ENCODE results near the gene HMX3.

The HMX3 gene

DNA sequence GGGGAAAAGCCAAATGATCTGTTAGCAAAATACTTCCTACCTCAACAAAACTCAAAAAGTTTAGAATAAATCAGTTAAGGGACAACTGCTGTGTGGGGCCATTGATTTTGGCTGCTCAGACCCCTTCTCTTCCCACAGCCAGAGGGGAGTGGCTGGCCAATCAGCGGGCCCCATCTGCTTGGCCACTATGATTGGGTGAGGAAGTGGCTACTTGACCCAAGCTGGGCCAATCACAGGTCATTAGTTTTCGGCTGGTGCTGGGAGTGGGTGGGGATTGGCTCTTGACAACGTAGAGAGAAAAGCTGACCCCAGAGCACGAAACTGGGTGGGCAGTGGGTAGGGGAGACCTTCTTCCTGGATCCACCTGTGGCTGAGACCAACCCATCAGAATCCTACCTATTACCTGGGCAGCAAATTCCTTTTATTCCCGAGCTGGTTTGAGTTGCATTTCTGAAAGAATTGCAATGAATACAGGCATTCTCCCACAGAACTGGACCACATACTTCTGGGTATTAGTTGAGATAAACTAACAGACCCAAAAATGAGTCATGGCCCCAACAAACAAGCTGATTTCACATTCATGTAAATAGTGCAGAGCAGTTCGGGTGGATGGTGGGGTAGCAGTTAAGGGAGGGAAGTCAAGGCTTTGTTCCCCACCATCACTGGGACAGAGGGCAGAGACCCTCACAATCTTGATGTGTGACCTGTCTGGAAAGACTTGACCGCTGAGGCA lies 35.6 kb upstream of the HMX3 start:
- no peak overlapping the region for H4K8ac ChIP-seq (ENCODE audit: low read depth, low read length)
- no peaks in the 10 kb centered on the region for H3K36me3 ChIP-seq (ENCODE audit: control insufficient read depth in 1 of 2, insufficient read depth in 2 of 2, low read length in 2 of 2)
- peaks cover 3% of the 10 kb centered on the region for H3K27me3 ChIP-seq (ENCODE audit: insufficient read depth, low read length)
- no peak overlapping the region for H3K27ac ChIP-seq (ENCODE audit: low read depth, low read length)
- no peak overlapping the region for H3K9ac ChIP-seq (ENCODE audit: low read length)
- no peak overlapping the region for H2BK12ac ChIP-seq (ENCODE audit: low read length)
- no peak overlapping the region for H4K12ac ChIP-seq (ENCODE audit: low read depth, low read length)
- no peak overlapping the region for H2BK5ac ChIP-seq (ENCODE audit: low read depth, low read length, poor library complexity)
- no peak overlapping the region for H2AFZ ChIP-seq (ENCODE audit: insufficient read depth, low read length, poor library complexity)
- DNase-seq: peak; percentile 12 to 40
- H3K79me1 ChIP-seq (ENCODE audit: low read length): no peaks in the 10 kb centered on the region
- H3K14ac ChIP-seq (ENCODE audit: low read length): no peak overlapping the region
- WGBS (ENCODE audit: extremely low coverage, insufficient coverage, insufficient read length): no CpG with 5 or more reads among the region's 7 CpGs
- no peak overlapping the region for H2AK5ac ChIP-seq (ENCODE audit: low read length)
- peaks cover 4% of the 10 kb centered on the region for H3K9me3 ChIP-seq (ENCODE audit: insufficient read depth, low read depth, low read length)
- H3K23ac ChIP-seq (ENCODE audit: low read length): no peak overlapping the region
- H3K4me2 ChIP-seq (ENCODE audit: low read length): no peak overlapping the region
- no peaks in the 10 kb centered on the region for H3K79me2 ChIP-seq (ENCODE audit: control insufficient read depth, insufficient read depth, low read length, poor library complexity)
- no peak overlapping the region for H2BK120ac ChIP-seq (ENCODE audit: insufficient read depth, low read length, poor library complexity)
- no peak overlapping the region for H3K18ac ChIP-seq (ENCODE audit: low read length)
- H3K4me3 ChIP-seq (ENCODE audit: low read depth, low read length): no peak overlapping the region
- H3K4me1 ChIP-seq (ENCODE audit: control insufficient read depth in 1 of 2, insufficient read depth in 2 of 2, low read length in 2 of 2): no peaks in the 10 kb centered on the region
- H4K91ac ChIP-seq (ENCODE audit: low read depth, low read length): no peak overlapping the region
- no peak overlapping the region for H3K4ac ChIP-seq (ENCODE audit: low read depth, low read length)

- no peak overlapping the region for H2BK5ac ChIP-seq (ENCODE audit: low read depth, low read length, poor library complexity)
- H3K14ac ChIP-seq (ENCODE audit: low read length): no peak overlapping the region
- no peaks in the 10 kb centered on the region for H3K4me1 ChIP-seq (ENCODE audit: control insufficient read depth in 1 of 2, insufficient read depth in 2 of 2, low read length in 2 of 2)
- H3K27me3 ChIP-seq (ENCODE audit: insufficient read depth, low read length): peaks cover 3% of the 10 kb centered on the region
- H2BK12ac ChIP-seq (ENCODE audit: low read length): no peak overlapping the region
- no CpG with 5 or more reads among the region's 9 CpGs for WGBS (ENCODE audit: extremely low coverage, insufficient coverage, insufficient read length)
- no peak overlapping the region for H3K18ac ChIP-seq (ENCODE audit: low read length)
- H3K23ac ChIP-seq (ENCODE audit: low read length): no peak overlapping the region
- DNase-seq: no peak
- H3K27ac ChIP-seq (ENCODE audit: low read depth, low read length): no peak overlapping the region
- H2AFZ ChIP-seq (ENCODE audit: insufficient read depth, low read length, poor library complexity): no peak overlapping the region
- H3K9me3 ChIP-seq (ENCODE audit: insufficient read depth, low read depth, low read length): peaks cover 2% of the 10 kb centered on the region
- H3K9ac ChIP-seq (ENCODE audit: low read length): no peak overlapping the region
- no peak overlapping the region for H2BK120ac ChIP-seq (ENCODE audit: insufficient read depth, low read length, poor library complexity)
- H3K4me3 ChIP-seq (ENCODE audit: low read depth, low read length): no peak overlapping the region
- no peaks in the 10 kb centered on the region for H3K79me1 ChIP-seq (ENCODE audit: low read length)
- H3K4me2 ChIP-seq (ENCODE audit: low read length): no peak overlapping the region
- H3K4ac ChIP-seq (ENCODE audit: low read depth, low read length): no peak overlapping the region
- H3K79me2 ChIP-seq (ENCODE audit: control insufficient read depth, insufficient read depth, low read length, poor library complexity): no peaks in the 10 kb centered on the region
- no peak overlapping the region for H4K12ac ChIP-seq (ENCODE audit: low read depth, low read length)
- no peak overlapping the region for H2AK5ac ChIP-seq (ENCODE audit: low read length)
- H4K8ac ChIP-seq (ENCODE audit: low read depth, low read length): no peak overlapping the region
- H4K91ac ChIP-seq (ENCODE audit: low read depth, low read length): no peak overlapping the region
- no peaks in the 10 kb centered on the region for H3K36me3 ChIP-seq (ENCODE audit: control insufficient read depth in 1 of 2, insufficient read depth in 2 of 2, low read length in 2 of 2)
Measured at GRCh38 chr10:123101872-123102271, 33.9 kb upstream of the HMX3 start.

DNA sequence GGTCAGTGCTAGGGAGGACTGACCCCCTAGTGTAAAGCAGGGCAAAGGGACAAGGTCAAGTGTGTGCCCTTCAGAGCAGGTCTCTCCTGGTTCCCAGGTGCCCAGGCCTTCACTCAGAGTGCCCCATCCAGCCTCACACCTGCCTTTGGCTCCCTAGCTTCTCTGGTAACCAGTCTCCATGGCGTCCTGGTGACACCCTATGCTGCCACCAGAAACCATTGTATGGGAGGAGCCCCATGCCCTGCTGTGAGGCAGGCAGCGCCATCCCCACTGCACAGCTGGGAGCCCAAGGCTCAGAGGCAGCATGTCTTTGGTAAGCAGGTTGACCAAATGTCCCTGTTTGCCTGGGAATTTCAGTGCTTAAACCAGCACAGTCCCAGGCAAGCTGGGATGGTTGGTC lies 33.1 kb upstream of the HMX3 start:
- no peak overlapping the region for H3K4me2 ChIP-seq (ENCODE audit: low read length)
- no peak overlapping the region for H3K18ac ChIP-seq (ENCODE audit: low read length)
- H3K4ac ChIP-seq (ENCODE audit: low read depth, low read length): no peak overlapping the region
- H3K4me1 ChIP-seq (ENCODE audit: control insufficient read depth in 1 of 2, insufficient read depth in 2 of 2, low read length in 2 of 2): no peaks in the 10 kb centered on the region
- H2AK5ac ChIP-seq (ENCODE audit: low read length): no peak overlapping the region
- no peaks in the 10 kb centered on the region for H3K79me1 ChIP-seq (ENCODE audit: low read length)
- H2BK12ac ChIP-seq (ENCODE audit: low read length): no peak overlapping the region
- no peak overlapping the region for H2BK120ac ChIP-seq (ENCODE audit: insufficient read depth, low read length, poor library complexity)
- H3K79me2 ChIP-seq (ENCODE audit: control insufficient read depth, insufficient read depth, low read length, poor library complexity): no peaks in the 10 kb centered on the region
- H3K36me3 ChIP-seq (ENCODE audit: control insufficient read depth in 1 of 2, insufficient read depth in 2 of 2, low read length in 2 of 2): no peaks in the 10 kb centered on the region
- H2BK5ac ChIP-seq (ENCODE audit: low read depth, low read length, poor library complexity): no peak overlapping the region
- H3K27me3 ChIP-seq (ENCODE audit: insufficient read depth, low read length): no peaks in the 10 kb centered on the region
- no peak overlapping the region for H3K23ac ChIP-seq (ENCODE audit: low read length)
- H3K9me3 ChIP-seq (ENCODE audit: insufficient read depth, low read depth, low read length): no peaks in the 10 kb centered on the region
- no peak overlapping the region for H2AFZ ChIP-seq (ENCODE audit: insufficient read depth, low read length, poor library complexity)
- no peak overlapping the region for H3K14ac ChIP-seq (ENCODE audit: low read length)
- no peak overlapping the region for H4K12ac ChIP-seq (ENCODE audit: low read depth, low read length)
- no CpG with 5 or more reads among the region's 2 CpGs for whole genome bisulfite sequencing (ENCODE audit: extremely low coverage, insufficient coverage, insufficient read length)
- no peak overlapping the region for H4K8ac ChIP-seq (ENCODE audit: low read depth, low read length)
- no peak overlapping the region for H3K9ac ChIP-seq (ENCODE audit: low read length)
- no peak for DNase-seq
- H4K91ac ChIP-seq (ENCODE audit: low read depth, low read length): no peak overlapping the region
- H3K27ac ChIP-seq (ENCODE audit: low read depth, low read length): no peak overlapping the region
- peak overlapping the region; percentile 46 for H3K4me3 ChIP-seq (ENCODE audit: low read depth, low read length)

GRCh38 chr10:123103944-123104343 lies 31.8 kb upstream of the HMX3 start:
- Histone ChIP-seq H3K4me3 (ENCODE audit: low read depth, low read length) (no peak overlapping the region), H3K9ac (ENCODE audit: low read length) (no peak overlapping the region), H3K79me1 (ENCODE audit: low read length) (no peaks in the 10 kb centered on the region), H2BK12ac (ENCODE audit: low read length) (no peak overlapping the region), H2BK120ac (ENCODE audit: insufficient read depth, low read length, poor library complexity) (no peak overlapping the region), H3K27ac (ENCODE audit: low read depth, low read length) (no peak overlapping the region), H4K12ac (ENCODE audit: low read depth, low read length) (no peak overlapping the region), H3K18ac (ENCODE audit: low read length) (no peak overlapping the region), H3K14ac (ENCODE audit: low read length) (no peak overlapping the region), H2BK5ac (ENCODE audit: low read depth, low read length, poor library complexity) (no peak overlapping the region), H4K91ac (ENCODE audit: low read depth, low read length) (no peak overlapping the region), H3K4me1 (ENCODE audit: control insufficient read depth in 1 of 2, insufficient read depth in 2 of 2, low read length in 2 of 2) (no peaks in the 10 kb centered on the region), H3K27me3 (ENCODE audit: insufficient read depth, low read length) (no peaks in the 10 kb centered on the region), H3K4me2 (ENCODE audit: low read length) (no peak overlapping the region), H3K79me2 (ENCODE audit: control insufficient read depth, insufficient read depth, low read length, poor library complexity) (no peaks in the 10 kb centered on the region), H3K4ac (ENCODE audit: low read depth, low read length) (no peak overlapping the region), H2AK5ac (ENCODE audit: low read length) (no peak overlapping the region), H3K23ac (ENCODE audit: low read length) (no peak overlapping the region), H4K8ac (ENCODE audit: low read depth, low read length) (no peak overlapping the region), H2AFZ (ENCODE audit: insufficient read depth, low read length, poor library complexity) (no peak overlapping the region), H3K36me3 (ENCODE audit: control insufficient read depth in 1 of 2, insufficient read depth in 2 of 2, low read length in 2 of 2) (no peaks in the 10 kb centered on the region), H3K9me3 (ENCODE audit: insufficient read depth, low read depth, low read length) (peaks cover 2% of the 10 kb centered on the region)
- no peak for DNase-seq
- WGBS (ENCODE audit: extremely low coverage, insufficient coverage, insufficient read length): no CpG with 5 or more reads among the region's 9 CpGs
